Inferior parietal cortex (tissue), 1 donor: ENCODE measurements around the gene EVI5L.
"Not testable (repeated sequence)": the region's sequence is repeated elsewhere in the genome, so short reads cannot be mapped to it uniquely, and the experiment has no call there.

ENCODE experiments used
- DNase-seq: peaks from one replicate; pipeline ENCODE4 v3.0.0-alpha.2; 2016; ENCODE audit errors: extremely low spot score

Gene EVI5L

DNA sequence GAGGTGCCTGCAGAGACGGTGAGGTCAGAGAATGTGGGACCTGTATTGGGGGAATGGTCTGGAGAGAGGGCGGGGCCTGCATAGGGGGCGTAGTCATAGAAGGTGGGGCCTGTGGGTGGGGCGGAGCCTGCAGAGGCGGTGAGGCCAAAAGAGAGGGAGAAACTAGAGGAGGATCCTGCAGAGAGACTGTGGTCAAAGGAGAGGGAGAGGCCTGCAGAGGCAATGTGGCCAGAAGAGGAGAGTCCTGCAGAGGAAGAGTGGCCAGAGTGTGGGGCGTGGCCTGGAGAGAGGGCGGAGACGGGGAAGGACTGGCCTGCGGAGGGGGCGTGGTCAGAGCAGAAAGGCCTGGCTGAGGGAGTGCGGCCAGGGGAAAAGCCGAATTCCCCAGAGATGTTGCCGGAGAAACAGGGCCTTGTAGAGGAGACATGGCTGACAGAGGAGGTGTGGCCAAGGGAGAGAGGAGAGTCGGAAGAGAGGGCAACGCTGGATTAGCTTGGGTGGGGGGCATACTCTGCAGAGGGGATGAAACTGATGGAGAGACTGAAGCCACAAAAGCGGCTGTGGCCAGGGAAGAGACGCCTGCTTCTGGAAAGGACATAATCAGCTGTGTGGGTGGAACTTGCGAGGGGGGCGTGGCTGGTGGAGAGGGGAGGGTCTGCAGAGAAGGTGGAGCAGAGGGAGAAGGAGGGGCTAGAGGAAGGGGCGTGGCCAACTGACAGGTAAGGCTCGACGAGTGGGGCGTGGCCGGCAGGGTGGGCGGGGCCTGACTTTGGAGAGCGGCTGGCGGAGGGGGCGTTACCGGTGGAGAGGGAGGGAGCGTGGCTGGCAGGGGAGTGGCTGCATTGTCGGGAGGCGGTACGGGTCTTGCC is 41.7 kb downstream of the EVI5L start:
- peak; percentile 55 for DNase-seq

- DNase-seq = no peak
Measured at GRCh38 chr19:7872306-7873204, 42.5 kb downstream of the EVI5L start.

DNA sequence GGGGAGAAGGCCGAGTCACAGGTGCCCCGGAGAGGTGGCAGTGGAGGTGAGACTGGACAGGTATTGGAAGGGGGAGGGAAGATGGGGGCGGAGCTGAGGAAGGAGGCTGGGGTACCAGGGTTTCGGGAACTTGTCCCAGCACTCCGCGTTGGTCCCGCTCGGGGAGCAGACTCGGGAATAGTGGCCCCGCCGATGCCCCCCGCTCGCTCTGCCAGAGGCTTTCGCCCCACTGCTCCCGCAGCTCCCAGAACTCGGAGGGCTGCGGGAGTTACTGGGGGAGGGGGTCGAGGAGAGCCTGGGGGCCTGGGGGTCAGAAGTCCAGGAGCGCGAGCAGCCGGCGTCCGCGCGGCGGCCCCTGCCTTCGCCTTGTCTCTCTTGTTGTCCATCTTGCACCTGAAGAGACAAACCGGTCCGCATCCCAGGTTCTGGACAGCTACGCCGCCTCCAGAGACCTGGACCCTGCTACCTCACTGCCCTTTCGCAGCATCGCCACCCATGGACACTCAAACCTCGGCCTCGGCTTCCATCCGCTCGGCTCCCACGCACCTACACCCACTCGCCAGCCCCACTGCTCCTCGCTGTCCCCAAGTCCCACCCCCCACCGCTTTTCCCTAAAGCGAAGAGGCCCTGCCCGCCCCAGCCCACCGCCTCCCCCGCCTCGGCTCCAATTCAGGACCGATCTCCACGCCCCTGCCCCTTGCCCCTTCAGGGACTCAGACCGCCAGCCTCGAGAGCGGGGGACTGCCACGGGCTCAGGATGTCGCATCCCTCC is 43.5 kb downstream of the EVI5L start:
- DNase-seq = no peak

- peak; percentile 47 for DNase-seq
Measured at GRCh38 chr19:7874076-7874896, 44.3 kb downstream of the EVI5L start, which contains the start of gene PRR36. Gene PRR36, minus strand, starts transcription at chr19:7874390. Its CDS starts 701 bp downstream, at chr19:7873689.

DNA sequence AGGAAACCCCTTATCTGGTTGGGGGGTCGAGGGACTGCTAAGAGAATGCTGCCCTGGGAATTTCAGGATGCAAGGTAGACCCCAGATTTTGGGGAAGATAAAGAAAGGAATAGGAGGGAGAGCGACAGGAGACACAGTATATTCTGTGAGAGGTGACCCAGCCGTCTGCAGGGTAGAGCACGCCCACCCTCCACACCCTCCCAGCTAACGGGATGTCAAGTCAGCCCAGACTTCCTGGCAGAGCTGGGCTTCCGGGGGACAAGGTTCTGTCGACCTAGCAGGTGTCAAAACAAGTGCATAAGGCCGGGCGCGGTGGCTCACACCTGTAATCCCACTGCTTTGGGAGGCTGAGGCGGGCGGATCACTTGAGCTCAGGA is 44.9 kb downstream of the EVI5L start:
- no peak for DNase-seq

DNA sequence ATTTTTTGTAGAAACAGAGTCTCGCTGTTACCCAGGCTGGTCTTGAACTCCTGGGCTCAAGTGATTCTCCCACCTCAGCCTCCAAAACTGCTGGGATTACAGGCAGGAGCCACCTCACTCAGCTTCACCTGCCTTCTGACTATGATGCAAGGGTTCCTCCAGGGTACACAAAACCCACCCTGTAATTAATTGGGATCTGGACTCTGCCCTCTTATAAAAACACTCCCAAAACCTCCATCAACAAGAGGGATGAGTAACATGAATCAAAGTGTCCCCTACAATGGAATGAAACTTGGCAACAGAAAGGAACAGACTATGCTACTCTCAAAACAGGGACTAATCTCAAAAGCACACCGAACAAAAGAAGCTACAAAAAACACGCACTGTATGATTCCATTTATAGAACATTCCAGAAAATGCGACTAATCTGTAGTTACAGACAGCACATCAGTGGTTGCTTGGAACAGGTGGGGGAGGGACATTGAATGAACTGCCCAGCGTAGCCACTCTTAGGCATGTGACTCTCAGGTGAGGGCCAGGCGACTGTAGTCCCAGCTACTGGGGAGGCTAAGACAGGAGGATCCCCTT is 47.3 kb downstream of the EVI5L start:
- no peak for DNase-seq

- DNase-seq = no peak
Measured at GRCh38 chr19:7879111-7879807, 49.2 kb downstream of the EVI5L start.

DNA sequence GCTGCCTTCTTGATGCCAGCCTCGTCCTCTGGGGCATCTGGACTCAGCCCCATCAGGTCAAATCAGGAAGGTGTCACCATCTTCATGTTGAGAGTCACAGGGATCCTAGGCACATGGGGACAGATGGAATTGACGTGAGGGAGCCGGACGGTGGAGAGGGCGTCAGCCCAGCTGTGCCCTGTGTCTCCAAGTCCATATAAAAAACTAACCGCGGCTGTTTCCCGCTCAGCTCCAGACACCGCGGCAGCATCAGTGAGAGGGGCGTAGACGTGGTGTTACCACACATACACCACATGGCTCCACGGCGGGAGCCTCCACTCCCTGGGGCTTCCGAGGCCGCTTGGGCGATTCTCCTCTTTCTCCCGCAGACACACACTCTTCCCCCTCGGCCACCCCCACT is 49.8 kb downstream of the EVI5L start:
- no peak for DNase-seq

DNA sequence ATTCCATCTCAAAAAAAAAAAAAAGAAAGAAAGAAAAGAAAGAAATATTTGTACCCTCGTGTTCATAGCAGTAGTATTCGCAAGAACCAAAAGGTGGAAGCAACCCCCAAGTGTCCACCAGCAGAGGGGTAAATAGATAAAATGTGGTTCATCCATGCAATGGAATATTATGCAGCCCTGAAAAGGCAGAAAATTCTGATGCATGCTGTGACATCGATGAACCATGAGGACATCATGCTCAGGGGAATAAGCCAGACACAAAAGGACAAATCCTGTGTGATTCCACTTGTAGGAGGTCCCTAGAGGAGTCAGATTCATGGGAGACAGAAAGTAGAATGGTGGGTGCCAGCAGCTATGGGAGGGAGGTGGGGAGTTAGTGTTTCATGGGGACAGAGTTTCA is 51.9 kb downstream of the EVI5L start:
- no peak for DNase-seq

DNA sequence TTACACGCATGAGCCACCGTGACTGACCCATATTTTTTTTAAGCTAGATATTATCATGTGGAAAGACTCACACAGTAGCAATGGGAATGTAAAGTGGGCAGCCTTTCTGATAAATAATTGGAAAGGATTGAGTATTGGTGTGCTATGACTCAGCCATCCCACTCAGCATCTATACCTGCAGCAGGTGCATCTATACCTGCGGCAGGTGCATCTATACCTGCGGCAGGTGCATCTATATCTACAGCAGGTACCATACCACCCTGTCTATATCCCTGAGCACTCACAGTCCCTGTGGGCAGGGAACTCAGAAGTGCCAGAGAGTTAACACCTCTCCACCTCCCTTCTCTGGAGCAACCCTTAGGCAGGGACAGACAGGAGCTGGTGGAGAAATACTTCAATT is 53.1 kb downstream of the EVI5L start:
- no peak for DNase-seq

- DNase-seq = no peak
Measured at GRCh38 chr19:7883796-7884570, 54.0 kb downstream of the EVI5L start.

DNA sequence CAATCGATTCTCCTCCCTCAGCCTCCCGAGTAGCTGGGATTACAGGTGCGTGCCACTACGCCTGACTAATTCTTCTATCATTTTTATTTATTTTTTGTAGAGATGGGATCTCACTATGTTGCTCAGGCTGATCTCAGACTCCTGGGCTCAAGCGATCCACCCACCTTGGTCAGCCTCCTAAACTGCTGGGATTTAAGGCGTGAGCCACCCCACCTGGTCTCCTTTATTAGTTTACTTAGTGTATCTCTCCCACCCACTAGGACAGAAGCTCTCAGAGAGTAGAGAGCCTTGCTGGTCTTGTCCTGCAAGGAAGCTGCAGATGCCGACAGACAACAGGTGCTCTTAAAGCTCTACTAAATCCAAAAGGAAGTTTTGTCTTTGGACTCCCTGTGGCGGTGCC is 55.8 kb downstream of the EVI5L start:
- no peak for DNase-seq

- DNase-seq = no peak
Measured at GRCh38 chr19:7887408-7888144, 57.6 kb downstream of the EVI5L start.

DNA sequence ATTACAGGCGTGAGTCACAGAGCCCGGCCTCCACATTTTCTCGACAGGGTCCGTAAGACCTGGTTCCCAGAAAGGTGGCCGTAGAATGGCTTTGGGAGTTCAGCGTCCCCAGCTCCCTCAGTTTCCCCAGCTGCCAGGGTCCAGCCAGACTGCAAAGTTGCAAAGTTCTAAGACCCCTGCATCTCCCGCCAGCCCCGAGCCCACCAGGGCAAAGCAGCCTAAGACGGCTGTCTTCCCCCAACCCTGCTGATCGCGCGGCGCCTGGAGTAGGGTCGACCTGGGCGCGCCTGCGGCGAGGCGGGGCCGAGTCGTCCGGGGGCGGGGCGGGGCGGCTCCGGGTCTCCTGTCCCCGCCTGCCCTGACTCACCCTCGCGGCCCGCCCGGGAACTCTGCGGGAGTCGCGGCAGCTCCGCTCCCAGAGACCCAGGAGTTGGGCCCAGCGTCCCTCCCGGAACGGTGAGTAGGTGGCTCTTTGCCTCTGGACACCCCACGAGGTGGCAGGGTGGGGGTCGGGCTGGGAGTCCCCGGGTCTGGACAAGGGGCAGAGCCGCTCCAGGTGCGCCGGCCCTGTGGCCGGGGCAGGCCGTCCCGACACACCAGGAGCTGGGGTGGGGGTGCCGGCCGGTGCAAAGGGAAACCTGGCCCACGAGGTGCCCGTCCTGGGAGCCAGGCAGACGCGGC is 58.3 kb downstream of the EVI5L start, which contains the start of gene LRRC8E:
TSS of gene LRRC8E (plus strand) at position 366 of the 681 bp plus-strand sequence. CDS start 7,094 bp downstream, outside the sequence.
- DNase-seq = no peak

DNA sequence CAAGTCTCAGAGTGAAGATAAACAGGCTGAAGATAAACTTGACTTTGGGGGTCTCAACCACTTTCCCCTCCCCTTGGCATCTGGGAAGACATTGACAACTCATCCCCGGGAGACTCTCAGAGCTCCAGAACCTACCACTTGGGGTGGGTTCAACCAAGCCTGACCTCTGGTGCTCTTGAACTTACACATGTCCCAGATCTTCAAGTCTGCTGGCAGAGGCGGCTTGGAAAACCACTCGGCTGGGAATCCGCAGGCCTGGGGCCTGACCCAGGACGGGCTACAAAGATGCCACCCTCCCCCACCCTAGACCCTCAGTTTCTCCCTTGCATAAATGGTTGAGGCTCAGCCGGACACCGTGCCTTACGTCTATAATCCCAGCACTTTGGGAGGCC is 58.8 kb downstream of the EVI5L start:
- no peak for DNase-seq

DNA sequence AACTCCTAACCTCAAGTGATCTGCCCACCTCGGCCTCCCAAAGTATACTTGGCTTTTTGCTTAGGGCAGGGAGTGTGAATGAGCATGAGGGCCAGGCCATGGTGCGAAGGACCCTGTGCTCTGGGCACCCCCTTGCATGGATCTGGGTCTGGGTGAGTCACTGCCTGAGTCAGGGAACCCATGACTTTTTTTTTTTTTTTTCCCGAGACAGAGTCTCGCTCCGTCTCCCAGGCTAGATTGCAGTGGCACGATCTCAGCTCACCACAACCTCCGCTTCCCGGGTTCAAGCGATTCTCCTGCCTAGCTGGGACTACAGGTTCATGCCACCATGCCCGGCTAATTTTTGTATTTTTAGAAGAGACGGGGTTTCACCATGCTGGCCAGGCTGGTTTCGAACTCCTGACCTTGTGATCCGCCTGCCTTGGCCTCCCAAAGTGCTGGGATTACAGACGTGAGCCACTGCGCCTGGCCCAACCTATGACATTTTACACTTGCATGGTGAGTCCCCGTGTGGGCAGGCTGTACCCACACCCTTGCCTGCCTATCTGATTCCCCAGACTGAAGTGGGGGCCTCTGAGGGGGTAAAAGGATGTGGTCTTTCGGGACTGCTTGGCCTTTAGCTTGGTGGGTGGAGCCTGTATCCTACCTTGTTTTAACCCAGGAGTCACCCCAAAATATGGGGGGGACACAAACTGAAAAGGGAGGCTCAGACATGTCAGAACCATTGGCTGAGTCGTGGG is 63.5 kb downstream of the EVI5L start:
- not testable (repeated sequence) for DNase-seq
